Tibial nerve (tissue), 4 donors: Measurements from ENCODE around the gene AOAH.

Experiments used
- CTCF ChIP-seq, 5 experiments: fragments of 200-600 bp in 3 of 5; fragments of 450-650 bp in 2 of 5; sonication (generic) in 3 of 5; IDR thresholded peaks; one replicate each; pipeline ENCODE4 v1.5.1; 2016 to 2019; ENCODE audit warnings: antibody characterized with exemption in 5 of 5, mild to moderate bottlenecking in 3 of 5, moderate library complexity in 2 of 5
- EP300 ChIP-seq, 2 donors: sonication (generic); formaldehyde crosslinking; IDR thresholded peaks; one replicate each; pipeline ENCODE4 v1.6.1; 2017; ENCODE audit warnings: antibody characterized with exemption in 2 of 2, mild to moderate bottlenecking in 1 of 2
- POLR2A ChIP-seq, 2 donors: fragments of 450-650 bp; IDR thresholded peaks; one replicate each; pipeline ENCODE4 v1.6.1; 2017; ENCODE audit warnings: antibody characterized with exemption in 2 of 2, mild to moderate bottlenecking in 2 of 2, moderate library complexity in 2 of 2

DNA sequence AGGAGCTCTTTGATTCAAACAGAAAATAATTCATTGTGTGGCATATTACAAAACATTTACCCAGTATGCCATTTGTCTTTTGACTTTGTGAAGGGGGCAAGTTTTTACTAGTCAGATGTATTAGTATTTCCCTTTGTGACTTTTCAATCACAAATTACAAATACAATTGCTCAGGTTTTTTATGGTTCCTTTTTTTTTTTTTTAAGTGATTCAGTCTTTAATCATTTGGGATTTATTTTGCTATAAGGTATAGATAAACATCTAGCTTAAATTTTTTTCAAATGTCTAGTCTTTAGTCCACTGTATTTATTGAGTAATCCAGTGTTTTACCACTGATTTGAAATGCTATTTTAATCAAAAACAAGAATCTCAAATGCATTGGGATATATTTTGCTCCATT, 75.9 kb downstream of the AOAH start:
- no peak for TF ChIP-seq EP300 (IDR thresholded peaks at IDR 0.05)
- no peak for TF ChIP-seq CTCF (IDR thresholded peaks at IDR 0.05)
- TF ChIP-seq POLR2A (IDR thresholded peaks at IDR 0.05) = no peak
